Bronchial epithelial cell (primary cell): ENCODE data around the gene KIRREL2. TPM values are rescaled to one million over a fixed set of nuclear protein-coding genes. Genes with fewer than 3 reads are reported as not detected.

Experiments
- DNase-seq: peaks from one replicate; pipeline ENCODE4 v3.0.0-alpha.2; 2010; ENCODE audit warnings: low read depth
- FAIRE-seq: peaks from 2 replicates; lab custom pipeline; 2011; peaks lifted over from hg19 to GRCh38; lab: Jason Lieb, UNC
- H3K27me3 ChIP-seq: 2 replicates; pipeline ENCODE4 v1.5.1; 2011; ENCODE audit warnings: low read length; ENCODE audit not compliant: control insufficient read depth, insufficient read depth
- H3K36me3 ChIP-seq: 2 replicates; pipeline ENCODE4 v1.5.1; 2011; ENCODE audit warnings: low read length; ENCODE audit not compliant: control insufficient read depth, insufficient read depth
- H3K4me3 ChIP-seq: 2 replicates; pipeline ENCODE4 v1.5.1; 2011; ENCODE audit warnings: mild to moderate bottlenecking, low read depth, low read length, control low read depth
- CTCF ChIP-seq: IDR thresholded peaks from 2 replicates; pipeline ENCODE4 v1.5.1; 2011; ENCODE audit warnings: mild to moderate bottlenecking, moderate library complexity, low read length, control low read depth, inconsistent platforms; ENCODE audit not compliant: insufficient read depth, severe bottlenecking
- total RNA-seq: library from RNA; depleted of rRNA; stranded (reverse); fragments of >200 nt; gene quantifications from 2 replicates; pipeline ENCODE4 v1.2.1, GENCODE V29; 2014

The KIRREL2 gene
- total RNA-seq, 1 donor from 2014 or later = not detected

GRCh38 chr19:35846038-35846668 is 10.6 kb upstream of the KIRREL2 start:
- Histone ChIP-seq H3K4me3 (no peak overlapping the region), H3K36me3 (no peaks in the 10 kb centered on the region), H3K27me3 (peaks cover 15% of the 10 kb centered on the region)
- FAIRE-seq (no peak), DNase-seq (peak; percentile 7)
- peak; percentile 6 for TF ChIP-seq CTCF

- FAIRE-seq = no peak
- Histone ChIP-seq H3K27me3 (peaks cover 16% of the 10 kb centered on the region), H3K36me3 (no peaks in the 10 kb centered on the region), H3K4me3 (no peak overlapping the region)
- DNase-seq = no peak
- TF ChIP-seq CTCF = no peak
Observed at GRCh38 chr19:35847911-35848310, 8.8 kb upstream of the KIRREL2 start.

- FAIRE-seq (no peak), DNase-seq (no peak)
- Histone ChIP-seq H3K27me3 (peaks cover 19% of the 10 kb centered on the region), H3K4me3 (no peak overlapping the region), H3K36me3 (no peaks in the 10 kb centered on the region)
- TF ChIP-seq CTCF = no peak
Observed at GRCh38 chr19:35848486-35848885, 8.2 kb upstream of the KIRREL2 start.

GRCh38 chr19:35848919-35849505 is 7.7 kb upstream of the KIRREL2 start:
- no peaks in the 10 kb centered on the region for H3K36me3 ChIP-seq
- peaks cover 19% of the 10 kb centered on the region for H3K27me3 ChIP-seq
- no peak for TF ChIP-seq CTCF
- H3K4me3 ChIP-seq = no peak overlapping the region
- FAIRE-seq (no peak), DNase-seq (no peak)

- peak; percentile 2 for TF ChIP-seq CTCF
- FAIRE-seq (no peak), DNase-seq (no peak)
- Histone ChIP-seq H3K27me3 (peaks cover 11% of the 10 kb centered on the region), H3K4me3 (no peak overlapping the region), H3K36me3 (no peaks in the 10 kb centered on the region)
Observed at GRCh38 chr19:35851213-35852028, 5.3 kb upstream of the KIRREL2 start.
